Neural cell (in vitro differentiated cells): ENCODE data around the gene DNAH17.

Source experiments
- CTCF ChIP-seq: fragments of 450-650 bp; IDR thresholded peaks from 2 replicates; pipeline ENCODE4 v1.5.1; 2014; ENCODE audit warnings: antibody characterized with exemption, mild to moderate bottlenecking, moderate library complexity; ENCODE audit not compliant: poor library complexity, severe bottlenecking
- EP300 ChIP-seq: fragments of 450-650 bp; conservative IDR thresholded peaks from 2 replicates; pipeline ENCODE4 v1.6.1; 2014; ENCODE audit warnings: antibody characterized with exemption, mild to moderate bottlenecking, moderate library complexity; ENCODE audit not compliant: poor library complexity, severe bottlenecking
- EZH2 ChIP-seq: fragments of 200-600, 300-800 bp; shearing (Covaris generic), sonication (generic); IDR thresholded peaks from 2 replicates; pipeline ENCODE4 v1.6.1; 2014; ENCODE audit warnings: antibody characterized with exemption, low read length, borderline replicate concordance, mild to moderate bottlenecking; ENCODE audit not compliant: insufficient read depth, poor library complexity, severe bottlenecking
- MXI1 ChIP-seq: fragments of 450-650 bp; conservative IDR thresholded peaks from 2 replicates; pipeline ENCODE4 v1.6.1; 2014; ENCODE audit warnings: antibody characterized with exemption, mild to moderate bottlenecking; ENCODE audit not compliant: poor library complexity, severe bottlenecking
- POLR2AphosphoS5 ChIP-seq: IDR thresholded peaks from 2 replicates; pipeline ENCODE4 v1.6.1; 2012
- RAD21 ChIP-seq: fragments of 450-650 bp; conservative IDR thresholded peaks from 2 replicates; pipeline ENCODE4 v1.6.1; 2014; ENCODE audit warnings: antibody characterized with exemption, mild to moderate bottlenecking, moderate library complexity
- SMC3 ChIP-seq: fragments of 450-650 bp; conservative IDR thresholded peaks from 2 replicates; pipeline ENCODE4 v1.6.1; 2014; ENCODE audit warnings: antibody characterized with exemption, mild to moderate bottlenecking, moderate library complexity; ENCODE audit not compliant: poor library complexity
- TAF1 ChIP-seq: IDR thresholded peaks from 2 replicates; pipeline ENCODE4 v1.6.1; 2012; ENCODE audit warnings: low read depth
- TF ChIP-seq, protein P1 (sequence below): IDR thresholded peaks from 2 replicates; pipeline ENCODE4 v1.6.1; 2012; ENCODE audit warnings: borderline replicate concordance

DNA sequence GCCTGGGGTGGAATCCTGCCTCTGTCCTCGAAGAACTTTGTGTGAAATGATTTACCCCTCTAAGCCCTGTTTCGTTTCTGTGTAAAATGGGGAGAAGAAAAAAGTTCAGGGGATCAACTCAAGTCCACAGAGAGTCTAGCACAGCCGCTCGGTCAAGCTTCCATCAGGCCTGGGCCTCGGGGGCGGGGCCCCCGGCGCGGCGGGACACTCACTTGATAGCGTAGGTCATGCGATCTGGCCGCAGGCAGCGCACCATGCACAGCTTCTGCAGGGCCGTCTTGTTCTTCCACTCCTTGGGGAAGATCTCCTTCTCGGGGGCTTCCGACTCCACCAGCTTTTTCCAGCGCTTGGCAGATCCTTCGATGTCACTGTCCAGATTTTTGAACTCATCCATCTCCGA lies 132.8 kb downstream of the DNAH17 start:
- TF ChIP-seq CTCF (no peak), EZH2 (no peak), POLR2AphosphoS5 (no peak), MXI1 (no peak), EP300 (no peak), SMC3 (no peak), RAD21 (no peak), TAF1 (no peak)
- TF ChIP-seq, protein P1, sequence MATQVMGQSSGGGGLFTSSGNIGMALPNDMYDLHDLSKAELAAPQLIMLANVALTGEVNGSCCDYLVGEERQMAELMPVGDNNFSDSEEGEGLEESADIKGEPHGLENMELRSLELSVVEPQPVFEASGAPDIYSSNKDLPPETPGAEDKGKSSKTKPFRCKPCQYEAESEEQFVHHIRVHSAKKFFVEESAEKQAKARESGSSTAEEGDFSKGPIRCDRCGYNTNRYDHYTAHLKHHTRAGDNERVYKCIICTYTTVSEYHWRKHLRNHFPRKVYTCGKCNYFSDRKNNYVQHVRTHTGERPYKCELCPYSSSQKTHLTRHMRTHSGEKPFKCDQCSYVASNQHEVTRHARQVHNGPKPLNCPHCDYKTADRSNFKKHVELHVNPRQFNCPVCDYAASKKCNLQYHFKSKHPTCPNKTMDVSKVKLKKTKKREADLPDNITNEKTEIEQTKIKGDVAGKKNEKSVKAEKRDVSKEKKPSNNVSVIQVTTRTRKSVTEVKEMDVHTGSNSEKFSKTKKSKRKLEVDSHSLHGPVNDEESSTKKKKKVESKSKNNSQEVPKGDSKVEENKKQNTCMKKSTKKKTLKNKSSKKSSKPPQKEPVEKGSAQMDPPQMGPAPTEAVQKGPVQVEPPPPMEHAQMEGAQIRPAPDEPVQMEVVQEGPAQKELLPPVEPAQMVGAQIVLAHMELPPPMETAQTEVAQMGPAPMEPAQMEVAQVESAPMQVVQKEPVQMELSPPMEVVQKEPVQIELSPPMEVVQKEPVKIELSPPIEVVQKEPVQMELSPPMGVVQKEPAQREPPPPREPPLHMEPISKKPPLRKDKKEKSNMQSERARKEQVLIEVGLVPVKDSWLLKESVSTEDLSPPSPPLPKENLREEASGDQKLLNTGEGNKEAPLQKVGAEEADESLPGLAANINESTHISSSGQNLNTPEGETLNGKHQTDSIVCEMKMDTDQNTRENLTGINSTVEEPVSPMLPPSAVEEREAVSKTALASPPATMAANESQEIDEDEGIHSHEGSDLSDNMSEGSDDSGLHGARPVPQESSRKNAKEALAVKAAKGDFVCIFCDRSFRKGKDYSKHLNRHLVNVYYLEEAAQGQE = no peak
